ENCODE results near the gene DCLRE1C.
"Not testable (repeated sequence)": the region's sequence is repeated elsewhere in the genome, so short reads cannot be mapped to it uniquely, and the experiment has no call there.

DCLRE1C gene

GRCh38 chr10:14954001-14954770 is at the start of gene DCLRE1C:
TSS of gene DCLRE1C (minus strand) at chr10:14954096. CDS start at chr10:14954010, 86 bp downstream.
- DNase-seq = peak; percentile 87 to 90

GRCh38 chr10:14995964-14996565 is 42.2 kb upstream of the DCLRE1C start:
- DNase-seq = no peak

GRCh38 chr10:14993500-14994455 is 39.9 kb upstream of the DCLRE1C start:
- not testable (repeated sequence) for DNase-seq

GRCh38 chr10:14992336-14992735 is 38.4 kb upstream of the DCLRE1C start:
- DNase-seq = not testable (repeated sequence)

GRCh38 chr10:14991035-14991749 is 37.3 kb upstream of the DCLRE1C start:
- DNase-seq = peak; percentile 71 to 79

GRCh38 chr10:14989552-14989951 is 35.7 kb upstream of the DCLRE1C start:
- DNase-seq = not testable (repeated sequence)

GRCh38 chr10:14982744-14983143 is 28.8 kb upstream of the DCLRE1C start:
- DNase-seq = no peak

GRCh38 chr10:14975672-14976273 is 21.9 kb upstream of the DCLRE1C start:
- no peak for DNase-seq

- not testable (repeated sequence) for DNase-seq
Measured at GRCh38 chr10:14974153-14974998, 20.5 kb upstream of the DCLRE1C start.

GRCh38 chr10:14971867-14972448 is 18.1 kb upstream of the DCLRE1C start:
- DNase-seq = peak; percentile 55 to 63

GRCh38 chr10:14967897-14968296 is 14.0 kb upstream of the DCLRE1C start:
- no peak for DNase-seq

GRCh38 chr10:14959221-14960057 is 5.5 kb upstream of the DCLRE1C start, which contains the start of gene MEIG1:
TSS of gene MEIG1 (plus strand) at chr10:14959388. CDS start at chr10:14966469, 7,081 bp downstream.
- peak; percentile 95 to 96 for DNase-seq

GRCh38 chr10:14958872-14959220 is 5.0 kb upstream of the DCLRE1C start:
- DNase-seq = no peak

- DNase-seq = no peak
Measured at GRCh38 chr10:14954934-14955333, 1.0 kb upstream of the DCLRE1C start.

GRCh38 chr10:14953424-14954000 is 384 bp downstream of the DCLRE1C start:
- peak in 1 of 2 experiments; percentile 15 for DNase-seq

GRCh38 chr10:14952851-14953423 is 959 bp downstream of the DCLRE1C start:
- no peak for DNase-seq

- DNase-seq = no peak
Measured at GRCh38 chr10:14949291-14949690, 4.6 kb downstream of the DCLRE1C start.

GRCh38 chr10:14947268-14947667 is 6.6 kb downstream of the DCLRE1C start:
- no peak for DNase-seq

- no peak for DNase-seq
Measured at GRCh38 chr10:14945108-14945507, 8.8 kb downstream of the DCLRE1C start.
